Gastrocnemius medialis (tissue), 4 donors: Measurements from ENCODE around the gene DSCAML1.

Source experiments
- CTCF ChIP-seq, 5 experiments: fragments of 450-650 bp in 3 of 5; fragments of 200-600 bp in 2 of 5; sonication (generic) in 2 of 5; IDR thresholded peaks in 4 of 5; conservative IDR thresholded peaks in 1 of 5; 1 replicate in 4 of 5; 2 replicates in 1 of 5; pipeline ENCODE4 v1.5.1; 2016 to 2019; ENCODE audit warnings: antibody characterized with exemption in 5 of 5, mild to moderate bottlenecking in 3 of 5, moderate library complexity in 3 of 5
- POLR2A ChIP-seq, 2 donors: fragments of 450-650 bp; IDR thresholded peaks; one replicate each; pipeline ENCODE4 v1.6.1; 2017; ENCODE audit warnings: antibody characterized with exemption in 2 of 2, mild to moderate bottlenecking in 2 of 2, moderate library complexity in 2 of 2

- TF ChIP-seq CTCF (IDR thresholded peaks at IDR 0.05 in 4 of 5, conservative IDR thresholded peaks at IDR 0.05 in 1 of 5) (no peak), POLR2A (IDR thresholded peaks at IDR 0.05) (no peak)
These were observed 205.5 kb downstream of the DSCAML1 start for GRCh38 chr11:117591316-117592039.
